K562 (cell line): ENCODE results near the gene TRIO. TPM values are rescaled to one million over a fixed set of nuclear protein-coding genes. Genes with fewer than 3 reads are reported as not detected.

Source experiments
- ATAC-seq: fragments of 200-7000 bp; cut with Tn5 transposase; 3 replicates; pipeline ENCODE4 v1.9.1; 2020; ENCODE audit warnings: moderate library complexity
- BruUV-seq: library from RNA; stranded (reverse); fragments of 400-500 nt; replicated peaks from 2 replicates; lab custom pipeline; 2021; lab: Mats Ljungman, UMichigan
- CTCF ChIA-PET: fragments of 300-600 bp; formaldehyde crosslinking; extraction: SDS; loops from one replicate; lab custom pipeline; 2021; ENCODE audit warnings: low intra/inter-chr PET ratio; lab: Yijun Ruan, JAX
- POLR2A ChIA-PET: fragments of 300-600, 350-650 bp; sonication (Branson Sonifier 250); formaldehyde crosslinking; extraction: SDS; loops from one replicate; lab custom pipeline; 2021; ENCODE audit warnings: antibody characterized with exemption, inconsistent platforms; lab: Yijun Ruan, JAX
- DNase-seq, 4 experiments: peaks; one replicate each; pipeline versions ENCODE4 v3.0.0 to v3.0.0-alpha.2; 2011 to 2018; ENCODE audit warnings: low spot score in 3 of 4, mixed read lengths in 3 of 4; ENCODE audit errors: extremely low read depth in 1 of 4
- FAIRE-seq: peaks from 2 replicates; lab custom pipeline; 2011; peaks lifted over from hg19 to GRCh38; lab: Jason Lieb, UNC
- H2AFZ ChIP-seq: 2 replicates; pipeline ENCODE4 v1.6.0; 2011; ENCODE audit warnings: low read depth, low read length, control low read depth, inconsistent platforms
- H3K27ac ChIP-seq: fragments of 200-600 bp; 3 replicates; pipeline ENCODE4 v1.8.0; 2011; ENCODE audit warnings: low read depth, mild to moderate bottlenecking, control low read depth, inconsistent platforms, low read length, moderate library complexity, mixed read lengths; ENCODE audit errors: extremely low read depth
- H3K27me3 ChIP-seq, 2 experiments: fragments of 300-600 bp in 1 of 2; 2 replicates in 1 of 2; 3 replicates in 1 of 2; pipeline versions ENCODE4 v1.6.0 to v1.8.0; 2011; ENCODE audit warnings: inconsistent platforms in 2 of 2, low read length in 2 of 2, mild to moderate bottlenecking in 1 of 2, mixed read lengths in 1 of 2, moderate library complexity in 1 of 2; ENCODE audit not compliant: control insufficient read depth in 2 of 2, insufficient read depth in 2 of 2
- H3K36me3 ChIP-seq: fragments of 300-600 bp; 3 replicates; pipeline ENCODE4 v1.8.0; 2011; ENCODE audit warnings: mild to moderate bottlenecking, low read length, inconsistent platforms; ENCODE audit not compliant: control insufficient read depth, insufficient read depth
- H3K4me1 ChIP-seq, 2 experiments: fragments of 200-600 bp in 1 of 2; replicated peaks in 1 of 2; 2 replicates in 1 of 2; 3 replicates in 1 of 2; pipeline versions ENCODE4 v1.5.1 to v1.8.0; 2011; ENCODE audit warnings: inconsistent platforms in 2 of 2, low read length in 2 of 2, mild to moderate bottlenecking in 1 of 2, mixed read lengths in 1 of 2, moderate library complexity in 1 of 2; ENCODE audit not compliant: control insufficient read depth in 2 of 2, insufficient read depth in 2 of 2
- H3K4me2 ChIP-seq: 2 replicates; pipeline ENCODE4 v1.6.1; 2011; ENCODE audit warnings: low read length, control low read depth, inconsistent platforms, mixed read lengths; ENCODE audit not compliant: insufficient read depth
- H3K4me3 ChIP-seq: fragments of 200-600 bp; sonication (generic), shearing (Covaris generic); 2 replicates; pipeline ENCODE4 v1.5.1; 2016; ENCODE audit warnings: control low read depth, inconsistent platforms
- H3K79me2 ChIP-seq: fragments of 200-600 bp; 3 replicates; pipeline ENCODE4 v1.8.0; 2011; ENCODE audit warnings: low read length, inconsistent platforms; ENCODE audit not compliant: control insufficient read depth, insufficient read depth
- H3K9ac ChIP-seq, 2 experiments: 2 replicates each; pipeline versions ENCODE4 v1.6.0 to v1.6.1; 2011; ENCODE audit warnings: low read depth in 2 of 2, low read length in 2 of 2, control low read depth in 1 of 2, inconsistent platforms in 1 of 2, mild to moderate bottlenecking in 1 of 2, mixed read lengths in 1 of 2; ENCODE audit not compliant: insufficient read depth in 1 of 2
- H3K9me1 ChIP-seq: one replicate; pipeline ENCODE4 v1.6.0; 2011; ENCODE audit warnings: inconsistent platforms, mild to moderate bottlenecking, low read length, moderate library complexity; ENCODE audit not compliant: control insufficient read depth, insufficient read depth
- H3K9me3 ChIP-seq: replicated peaks from 2 replicates; pipeline ENCODE4 v1.5.1; 2011; ENCODE audit warnings: low read depth, low read length, inconsistent platforms; ENCODE audit not compliant: control insufficient read depth, insufficient read depth
- H4K20me1 ChIP-seq: replicated peaks from 2 replicates; pipeline ENCODE4 v1.6.1; 2011; ENCODE audit warnings: low read length, inconsistent platforms, mixed read lengths; ENCODE audit not compliant: control insufficient read depth, insufficient read depth
- FOXJ2 ChIP-seq: fragments of 200-800 bp; sonication (Bioruptor generic); IDR thresholded peaks from 2 replicates; pipeline ENCODE4 v1.6.1; 2016; ENCODE audit warnings: missing genetic modification characterization, missing compliant biosample characterization
- KDM4B ChIP-seq, 2 experiments: fragments of 450-650 bp in 1 of 2; sonication (generic) in 1 of 2; IDR thresholded peaks; 2 replicates each; pipeline ENCODE4 v1.6.1; 2016 to 2017; ENCODE audit warnings: borderline replicate concordance in 2 of 2, antibody characterized with exemption in 1 of 2, low read depth in 1 of 2, mild to moderate bottlenecking in 1 of 2
- L3MBTL2 ChIP-seq: fragments of 450-650 bp; IDR thresholded peaks from 2 replicates; pipeline ENCODE4 v1.6.1; 2016; ENCODE audit warnings: mild to moderate bottlenecking, moderate library complexity
- MAZ ChIP-seq, 2 experiments: fragments of 450-650 bp in 1 of 2; sonication (generic) in 1 of 2; formaldehyde crosslinking; IDR thresholded peaks in 1 of 2; conservative IDR thresholded peaks in 1 of 2; 2 replicates each; pipeline versions ENCODE4 v1.4.0 to v1.5.0; 2020; ENCODE audit warnings: mild to moderate bottlenecking in 1 of 2, missing genetic modification reagents in 1 of 2
- MCM2 ChIP-seq: fragments of 450-650 bp; IDR thresholded peaks from 2 replicates; pipeline ENCODE4 v1.6.1; 2017; ENCODE audit warnings: low read depth, mild to moderate bottlenecking
- MXD1 ChIP-seq: fragments of 250-450 bp; sonication (Bioruptor Pico); IDR thresholded peaks from 2 replicates; pipeline ENCODE4 v1.8.0; 2021; ENCODE audit warnings: borderline replicate concordance, mild to moderate bottlenecking, moderate library complexity; ENCODE audit not compliant: poor library complexity, severe bottlenecking
- PML ChIP-seq: IDR thresholded peaks from 2 replicates; pipeline ENCODE4 v1.6.1; 2012; ENCODE audit warnings: low read length, inconsistent platforms
- RFX1 ChIP-seq: fragments of 450-650 bp; IDR thresholded peaks from 2 replicates; pipeline ENCODE4 v1.6.1; 2016; ENCODE audit warnings: mild to moderate bottlenecking, moderate library complexity
- RFX7 ChIP-seq: fragments of 250-450 bp; sonication (Bioruptor Pico); IDR thresholded peaks from 2 replicates; pipeline ENCODE4 v1.5.1; 2021; ENCODE audit warnings: mild to moderate bottlenecking
- SAFB ChIP-seq: fragments of 200-400 bp; formaldehyde crosslinking; IDR thresholded peaks from 2 replicates; pipeline ENCODE4 v1.6.1; 2017; ENCODE audit warnings: low read depth, low read length, borderline replicate concordance
- SLC30A9 ChIP-seq: fragments of 250-450 bp; sonication (Bioruptor Pico); IDR thresholded peaks from 2 replicates; pipeline ENCODE4 v1.8.0; 2022; ENCODE audit warnings: mild to moderate bottlenecking, moderate library complexity
- USF1 ChIP-seq: sonication (generic); formaldehyde crosslinking; IDR thresholded peaks from 2 replicates; pipeline ENCODE4 v1.9.0; 2022; ENCODE audit warnings: mild to moderate bottlenecking, missing genetic modification reagents
- XRCC5 ChIP-seq: fragments of 200-400 bp; formaldehyde crosslinking; IDR thresholded peaks from 2 replicates; pipeline ENCODE4 v1.6.1; 2017; ENCODE audit warnings: low read depth, mild to moderate bottlenecking, low read length
- ZNF253 ChIP-seq: fragments of 250-450 bp; sonication (Bioruptor Pico); conservative IDR thresholded peaks from 2 replicates; pipeline ENCODE4 v1.6.1; 2021; ENCODE audit warnings: mild to moderate bottlenecking
- ZNF699 ChIP-seq: fragments of 250-450 bp; sonication (Bioruptor Pico); IDR thresholded peaks from 2 replicates; pipeline ENCODE4 v1.8.0; 2021; ENCODE audit warnings: mild to moderate bottlenecking, moderate library complexity; ENCODE audit not compliant: insufficient replicate concordance
- whole genome bisulfite sequencing: fragments of 100-300 bp; shearing (Covaris generic); methylation state at CpG from one replicate; pipeline ENCODE4 v1.1.6; 2016; ENCODE audit warnings: low coverage, mixed read lengths; ENCODE audit not compliant: insufficient coverage; ENCODE audit errors: missing lambda C conversion rate; 5-methylcytosine and 5-hydroxymethylcytosine counted together
- in situ Hi-C: fragments of 300-500 bp; cut with MboI; formaldehyde crosslinking; loops from 4 replicates; pipeline ENCODE4 v1.15.0; 2018; ENCODE audit warnings: inconsistent platforms, mixed read lengths
- intact Hi-C: fragments of 100-400 bp; cut with micrococcal nuclease; formaldehyde crosslinking; loops from 2 replicates; pipeline ENCODE4 v1.14.2; 2022
- polyA plus RNA-seq, 8 experiments: library from polyadenylated mRNA; depleted of rRNA in 4 of 8; stranded (reverse) in 5 of 8; unstranded in 3 of 8; fragments of >200 nt; fragmentation: Nextera tagmentation in 2 of 8; fragmentation: Illumina TruSeq in 1 of 8; extraction: Ambion mirVana in 2 of 8; extraction: Trizol in 1 of 8; gene quantifications; 2 replicates each; pipeline versions ENCODE4 v1.2.1 to v1.2.3, GENCODE V29; 2011 to 2014; ENCODE audit warnings: inconsistent platforms in 1 of 8, missing spikeins in 1 of 8
- total RNA-seq, 7 experiments: library from RNA; depleted of rRNA in 6 of 7; stranded (reverse); fragments of >200 nt in 6 of 7; fragmentation: Illumina TruSeq in 2 of 7; extraction: Trizol in 2 of 7; gene quantifications; 2 replicates each; pipeline versions ENCODE4 v1.2.1 to v1.2.3, GENCODE V29; 2011 to 2021; ENCODE audit warnings: low replicate concordance in 1 of 7
- TF ChIP-seq, protein P1 (sequence below): fragments of 250-450 bp; sonication (Bioruptor Pico); IDR thresholded peaks from 2 replicates; pipeline ENCODE4 v1.4.0; 2020; ENCODE audit warnings: mild to moderate bottlenecking, moderate library complexity
- TF ChIP-seq, protein P2 (sequence below): fragments of 250-450 bp; sonication (Bioruptor Pico); IDR thresholded peaks from 2 replicates; pipeline ENCODE4 v1.4.0; 2020; ENCODE audit warnings: mild to moderate bottlenecking

Gene TRIO
- total and polyA plus RNA-seq, 9 of the 15 experiments (the other 6 are each of a cell fraction or from before 2014, with no cell fraction given): 0.24 to 5.0 (median 1.1) TPM

DNA sequence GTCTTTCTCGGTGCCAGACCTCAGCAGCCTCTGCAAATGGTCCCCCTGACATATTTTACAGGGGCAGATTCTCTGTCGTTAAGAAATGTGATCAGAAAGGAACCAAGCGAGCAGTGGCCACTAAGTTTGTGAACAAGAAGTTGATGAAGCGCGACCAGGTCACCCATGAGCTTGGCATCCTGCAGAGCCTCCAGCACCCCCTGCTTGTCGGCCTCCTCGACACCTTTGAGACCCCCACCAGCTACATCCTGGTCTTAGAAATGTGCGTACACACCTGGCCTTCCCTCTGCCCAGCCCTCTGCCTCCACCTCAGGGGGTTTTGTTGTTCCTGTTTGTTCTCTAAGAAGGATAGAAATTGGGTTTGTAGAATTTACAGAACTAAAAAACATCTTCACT is 361.2 kb downstream of the TRIO start (continued):
- TF ChIP-seq XRCC5 (no peak), RFX1 (no peak)

GRCh38 chr5:14504816-14505215 is 361.7 kb downstream of the TRIO start:
- Histone ChIP-seq H3K9me3 (no peaks in the 10 kb centered on the region), H2AFZ (no peak overlapping the region), H4K20me1 (peaks cover 11% of the 10 kb centered on the region; the same call in 1 of the 2 replicates), H3K4me3 (no peak overlapping the region), H3K27me3 (peaks cover 35 to 77% of the 10 kb centered on the region in 2 experiments), H3K9ac (no peak overlapping the region; a peak in 1 of 4 replicates), H3K79me2 (no peaks in the 10 kb centered on the region), H3K4me2 (no peak overlapping the region), H3K4me1 (peaks cover 0 to 5% of the 10 kb centered on the region in 2 experiments; a peak in 1 of 5 replicates), H3K9me1 (no peaks in the 10 kb centered on the region), H3K27ac (no peak overlapping the region), H3K36me3 (no peaks in the 10 kb centered on the region)
- whole genome bisulfite sequencing: 3% methylated on average over 11 of the region's 11 CpGs
- no peak for ATAC-seq
- no peak for DNase-seq
- ChIA-PET POLR2A (no interaction called here), CTCF (no interaction called here)
- in situ Hi-C loops (no loop called here), intact Hi-C loops (no loop called here)
- FAIRE-seq: no peak
- no TSS peak for BruUV-seq
- TF ChIP-seq SLC30A9 (CRISPR knock-in tag) (no peak), MXD1 (no peak), ZNF699 (CRISPR knock-in tag) (no peak), MAZ (CRISPR knock-in tag; conservative IDR thresholded peaks at IDR 0.05 in 1 of 2, IDR thresholded peaks at IDR 0.05 in 1 of 2) (no peak), PML (no peak), FOXJ2 (no peak), SAFB (no peak), ZNF253 (CRISPR knock-in tag) (no peak), USF1 (CRISPR knock-in tag) (no peak), KDM4B (IDR thresholded peaks at IDR 0.05; ENCODE audit: borderline replicate concordance in 2 of 2, low read depth in 1 of 2) (no peak), L3MBTL2 (no peak), RFX7 (CRISPR knock-in tag) (no peak), MCM2 (no peak)
- TF ChIP-seq, protein P1, sequence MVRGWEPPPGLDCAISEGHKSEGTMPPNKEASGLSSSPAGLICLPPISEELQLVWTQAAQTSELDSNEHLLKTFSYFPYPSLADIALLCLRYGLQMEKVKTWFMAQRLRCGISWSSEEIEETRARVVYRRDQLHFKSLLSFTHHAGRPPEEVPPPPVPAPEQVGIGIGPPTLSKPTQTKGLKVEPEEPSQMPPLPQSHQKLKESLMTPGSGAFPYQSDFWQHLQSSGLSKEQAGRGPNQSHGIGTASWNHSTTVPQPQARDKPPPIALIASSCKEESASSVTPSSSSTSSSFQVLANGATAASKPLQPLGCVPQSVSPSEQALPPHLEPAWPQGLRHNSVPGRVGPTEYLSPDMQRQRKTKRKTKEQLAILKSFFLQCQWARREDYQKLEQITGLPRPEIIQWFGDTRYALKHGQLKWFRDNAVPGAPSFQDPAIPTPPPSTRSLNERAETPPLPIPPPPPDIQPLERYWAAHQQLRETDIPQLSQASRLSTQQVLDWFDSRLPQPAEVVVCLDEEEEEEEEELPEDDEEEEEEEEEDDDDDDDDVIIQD (CRISPR knock-in tag): no peak
- TF ChIP-seq, protein P2, sequence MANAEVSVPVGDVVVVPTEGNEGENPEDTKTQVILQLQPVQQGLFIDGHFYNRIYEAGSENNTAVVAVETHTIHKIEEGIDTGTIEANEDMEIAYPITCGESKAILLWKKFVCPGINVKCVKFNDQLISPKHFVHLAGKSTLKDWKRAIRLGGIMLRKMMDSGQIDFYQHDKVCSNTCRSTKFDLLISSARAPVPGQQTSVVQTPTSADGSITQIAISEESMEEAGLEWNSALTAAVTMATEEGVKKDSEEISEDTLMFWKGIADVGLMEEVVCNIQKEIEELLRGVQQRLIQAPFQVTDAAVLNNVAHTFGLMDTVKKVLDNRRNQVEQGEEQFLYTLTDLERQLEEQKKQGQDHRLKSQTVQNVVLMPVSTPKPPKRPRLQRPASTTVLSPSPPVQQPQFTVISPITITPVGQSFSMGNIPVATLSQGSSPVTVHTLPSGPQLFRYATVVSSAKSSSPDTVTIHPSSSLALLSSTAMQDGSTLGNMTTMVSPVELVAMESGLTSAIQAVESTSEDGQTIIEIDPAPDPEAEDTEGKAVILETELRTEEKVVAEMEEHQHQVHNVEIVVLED (CRISPR knock-in tag): no peak
